HCT116 (cell line): ENCODE data around the gene MSI2. TPM values are rescaled to one million over a fixed set of nuclear protein-coding genes. Genes with fewer than 3 reads are reported as not detected.

Experiments used
- ATAC-seq: fragments of 200-7000 bp; cut with Tn5 transposase; 2 replicates; pipeline ENCODE4 v1.9.1; 2020; ENCODE audit warnings: mild to moderate bottlenecking, moderate library complexity
- BruUV-seq: library from RNA; stranded (reverse); fragments of 400-500 nt; replicated peaks from 2 replicates; lab custom pipeline; 2021; lab: Mats Ljungman, UMichigan
- CTCF ChIA-PET: fragments of 300-600 bp; sonication (Branson Sonifier 250); formaldehyde crosslinking; loops from one replicate; lab custom pipeline; 2021; ENCODE audit warnings: antibody characterized with exemption; lab: Charles Lee
- POLR2A ChIA-PET: fragments of 300-600, 350-600 bp; sonication (Branson Sonifier 250); formaldehyde crosslinking; loops from one replicate; lab custom pipeline; 2021; ENCODE audit warnings: antibody characterized with exemption; lab: Charles Lee
- RAD21 ChIA-PET, 2 experiments: fragments of 300-600 bp; sonication (Branson Sonifier 250); formaldehyde crosslinking; loops; one replicate each; lab custom pipeline; 2023; ENCODE audit warnings: low total read pairs in 2 of 2; ENCODE audit not compliant: uncharacterized antibody in 2 of 2, unreplicated experiment in 2 of 2, low non-redundant PET in 1 of 2; lab: Charles Lee
- DNase-seq: peaks from one replicate; pipeline ENCODE4 v3.0.0-alpha.2; 2010; ENCODE audit warnings: low read depth, low spot score
- H2AFZ ChIP-seq: fragments of 200-600 bp; shearing (Covaris generic), sonication (generic); 2 replicates; pipeline ENCODE4 v1.6.1; 2017; ENCODE audit warnings: low read depth, mixed run types, mixed read lengths, antibody characterized with exemption, low read length; ENCODE audit not compliant: poor library complexity, severe bottlenecking
- H3K27ac ChIP-seq: 2 replicates; pipeline ENCODE4 v1.5.1; 2012; ENCODE audit warnings: low read depth, low read length
- H3K27me3 ChIP-seq: fragments of 200-600 bp; sonication (generic); 2 replicates; pipeline ENCODE4 v1.6.1; 2016; ENCODE audit warnings: mixed run types, low read length, mixed read lengths; ENCODE audit not compliant: insufficient read depth
- H3K36me3 ChIP-seq, 2 experiments: fragments of 200-500 bp in 1 of 2; fragments of 200-600 bp in 1 of 2; sonication (Bioruptor generic) in 1 of 2; sonication (generic) in 1 of 2; 2 replicates each; pipeline versions ENCODE4 v1.5.1 to v1.6.1; 2014 to 2016; ENCODE audit warnings: low read length in 2 of 2, inconsistent platforms in 1 of 2, mixed read lengths in 1 of 2, mixed run types in 1 of 2; ENCODE audit not compliant: insufficient read depth in 2 of 2, control insufficient read depth in 1 of 2
- H3K4me1 ChIP-seq, 2 experiments: fragments of 200-600 bp in 1 of 2; sonication (generic) in 1 of 2; 2 replicates each; pipeline versions ENCODE4 v1.5.1 to v1.6.1; 2012 to 2017; ENCODE audit warnings: low read length in 2 of 2, inconsistent platforms in 1 of 2, mild to moderate bottlenecking in 1 of 2, mixed read lengths in 1 of 2, mixed run types in 1 of 2, moderate library complexity in 1 of 2; ENCODE audit not compliant: insufficient read depth in 2 of 2, control insufficient read depth in 1 of 2
- H3K4me2 ChIP-seq: fragments of 200-600 bp; sonication (generic); 2 replicates; pipeline ENCODE4 v1.6.1; 2017; ENCODE audit warnings: mixed run types, low read length, mixed read lengths
- H3K4me3 ChIP-seq, 2 experiments: fragments of 200-600 bp in 1 of 2; sonication (generic) in 1 of 2; replicated peaks in 1 of 2; 2 replicates each; pipeline ENCODE4 v1.5.1; 2011 to 2016; ENCODE audit warnings: low read length in 2 of 2, control low read depth in 1 of 2, low read depth in 1 of 2, mild to moderate bottlenecking in 1 of 2, mixed read lengths in 1 of 2, mixed run types in 1 of 2
- H3K79me2 ChIP-seq: fragments of 200-600 bp; sonication (generic); 2 replicates; pipeline ENCODE4 v1.6.1; 2017; ENCODE audit warnings: mild to moderate bottlenecking, mixed run types, low read length, moderate library complexity, mixed read lengths; ENCODE audit not compliant: insufficient read depth
- H3K9ac ChIP-seq: fragments of 200-600 bp; sonication (generic); 2 replicates; pipeline ENCODE4 v1.6.1; 2016; ENCODE audit warnings: low read length, mixed read lengths
- H3K9me2 ChIP-seq: fragments of 200-600 bp; sonication (generic), shearing (Covaris generic); 2 replicates; pipeline ENCODE4 v1.6.1; 2017; ENCODE audit warnings: mixed run types, mild to moderate bottlenecking, moderate library complexity; ENCODE audit not compliant: insufficient read depth
- H3K9me3 ChIP-seq, 2 experiments: fragments of 200-500 bp in 1 of 2; fragments of 200-600 bp in 1 of 2; sonication (Bioruptor generic) in 1 of 2; sonication (generic) in 1 of 2; 2 replicates each; pipeline ENCODE4 v1.6.1; 2014 to 2017; ENCODE audit warnings: low read length in 2 of 2, mixed read lengths in 2 of 2, inconsistent platforms in 1 of 2, low read depth in 1 of 2, mild to moderate bottlenecking in 1 of 2, mixed run types in 1 of 2, moderate library complexity in 1 of 2; ENCODE audit not compliant: control insufficient read depth in 1 of 2, insufficient read depth in 1 of 2
- H4K20me1 ChIP-seq: fragments of 200-600 bp; sonication (generic), shearing (Covaris generic); 2 replicates; pipeline ENCODE4 v1.6.1; 2017; ENCODE audit warnings: mixed run types, mild to moderate bottlenecking, moderate library complexity; ENCODE audit not compliant: insufficient read depth
- ATF3 ChIP-seq: IDR thresholded peaks from 2 replicates; pipeline ENCODE4 v1.6.1; 2012
- CEBPB ChIP-seq: IDR thresholded peaks from 2 replicates; pipeline ENCODE4 v1.6.1; 2012; ENCODE audit warnings: low read depth
- CTCF ChIP-seq, 3 experiments: fragments of 200-600 bp in 1 of 3; sonication (generic) in 1 of 3; IDR thresholded peaks in 2 of 3; conservative IDR thresholded peaks in 1 of 3; 2 replicates each; pipeline ENCODE4 v1.5.1; 2012 to 2017; ENCODE audit warnings: low read depth in 2 of 3, low read length in 2 of 3, antibody characterized with exemption in 1 of 3, borderline replicate concordance in 1 of 3, control low read depth in 1 of 3, mild to moderate bottlenecking in 1 of 3, mixed read lengths in 1 of 3, mixed run types in 1 of 3, moderate library complexity in 1 of 3; ENCODE audit not compliant: insufficient read depth in 1 of 3
- EZH2 ChIP-seq: fragments of 200-600 bp; sonication (generic); IDR thresholded peaks from 2 replicates; pipeline ENCODE4 v1.6.1; 2017; ENCODE audit warnings: antibody characterized with exemption, mixed run types
- EZH2phosphoT487 ChIP-seq: fragments of 200-600 bp; IDR thresholded peaks from 2 replicates; pipeline ENCODE4 v1.6.1; 2018; ENCODE audit warnings: antibody characterized with exemption, borderline replicate concordance
- FOSL1 ChIP-seq: IDR thresholded peaks from 2 replicates; pipeline ENCODE4 v1.6.1; 2012; ENCODE audit warnings: low read depth
- JUND ChIP-seq: IDR thresholded peaks from 2 replicates; pipeline ENCODE4 v1.6.1; 2012
- MAX ChIP-seq: IDR thresholded peaks from 2 replicates; pipeline ENCODE4 v1.6.1; 2012
- POLR2AphosphoS5 ChIP-seq: IDR thresholded peaks from 2 replicates; pipeline ENCODE4 v1.6.1; 2011; ENCODE audit warnings: mild to moderate bottlenecking, low read depth, low read length, moderate library complexity
- RAD21 ChIP-seq: IDR thresholded peaks from 2 replicates; pipeline ENCODE4 v1.6.1; 2012; ENCODE audit warnings: low read depth, mild to moderate bottlenecking
- REST ChIP-seq: IDR thresholded peaks from 2 replicates; pipeline ENCODE4 v1.6.1; 2012; ENCODE audit warnings: low read depth
- SIN3A ChIP-seq: IDR thresholded peaks from 2 replicates; pipeline ENCODE4 v1.6.1; 2012; ENCODE audit warnings: low read depth
- SP1 ChIP-seq: IDR thresholded peaks from 2 replicates; pipeline ENCODE4 v1.6.1; 2012; ENCODE audit warnings: low read depth
- SRF ChIP-seq: IDR thresholded peaks from 2 replicates; pipeline ENCODE4 v1.6.1; 2012; ENCODE audit warnings: low read depth
- TCF7L2 ChIP-seq: IDR thresholded peaks from 2 replicates; pipeline ENCODE4 v1.7.0; 2011; ENCODE audit warnings: borderline replicate concordance, inconsistent platforms; ENCODE audit not compliant: insufficient read depth, insufficient read length; ENCODE audit errors: extremely low read depth
- YY1 ChIP-seq: IDR thresholded peaks from 2 replicates; pipeline ENCODE4 v1.6.1; 2011; ENCODE audit warnings: low read length, low read depth, moderate library complexity, mild to moderate bottlenecking; ENCODE audit not compliant: insufficient replicate concordance; ENCODE audit errors: extremely low read depth
- ZBTB33 ChIP-seq: IDR thresholded peaks from 2 replicates; pipeline ENCODE4 v1.6.1; 2011; ENCODE audit warnings: mild to moderate bottlenecking, low read length, moderate library complexity; ENCODE audit not compliant: insufficient replicate concordance; ENCODE audit errors: extremely low read depth
- ZFX ChIP-seq: fragments of 450-650 bp; IDR thresholded peaks from 2 replicates; pipeline ENCODE4 v1.6.1; 2017
- intact Hi-C: fragments of 100-400 bp; cut with micrococcal nuclease; formaldehyde crosslinking; loops from 2 replicates; pipeline ENCODE4 v1.10.0; 2022
- total RNA-seq: library from RNA; stranded (reverse); gene quantifications from one replicate; pipeline ENCODE4 v1.2.1, GENCODE V29; 2021; ENCODE audit not compliant: unreplicated experiment

The MSI2 gene
- total RNA-seq, 1 experiment from 2014 or later, result 137 TPM

GRCh38 chr17:57388131-57388725 lies 131.9 kb downstream of the MSI2 start:
- Histone ChIP-seq H3K79me2 (peaks cover 8% of the 10 kb centered on the region; the same call in 1 of the 2 replicates), H3K36me3 (peaks cover 0 to 11% of the 10 kb centered on the region in 2 experiments; a peak in 2 of 4 replicates), H3K27me3 (no peaks in the 10 kb centered on the region), H3K9ac (no peak overlapping the region), H3K9me3 (peaks cover 12 to 30% of the 10 kb centered on the region in 2 experiments; a peak in 3 of 4 replicates), H3K27ac (no peak overlapping the region), H3K4me2 (no peak overlapping the region), H2AFZ (no peak overlapping the region), H4K20me1 (no peaks in the 10 kb centered on the region), H3K4me3 (no peak overlapping the region), H3K9me2 (no peaks in the 10 kb centered on the region), H3K4me1 (no peaks in the 10 kb centered on the region)
- ATAC-seq (no peak), DNase-seq (no peak)
- TF ChIP-seq ATF3, result no peak
- no peak for TF ChIP-seq ZFX
- TF ChIP-seq MAX, result no peak
- no peak for TF ChIP-seq EZH2
- TF ChIP-seq EZH2phosphoT487, result no peak
- TF ChIP-seq POLR2AphosphoS5, result no peak
- TF ChIP-seq CEBPB, result no peak
- no peak for TF ChIP-seq YY1
- TF ChIP-seq JUND, result no peak
- TF ChIP-seq TCF7L2, result no peak
- TF ChIP-seq FOSL1, result no peak
- no peak for TF ChIP-seq SP1
- TF ChIP-seq CTCF (IDR thresholded peaks at IDR 0.05 in 2 of 3, conservative IDR thresholded peaks at IDR 0.05 in 1 of 3; ENCODE audit: borderline replicate concordance in 1 of 3, insufficient read depth in 1 of 3, low read depth in 2 of 3, low read length in 2 of 3), result no peak
- TF ChIP-seq SIN3A, result no peak
- TF ChIP-seq REST, result no peak
- no peak for TF ChIP-seq ZBTB33
- TF ChIP-seq RAD21, result no peak
- no peak for TF ChIP-seq SRF
- ChIA-PET POLR2A (no interaction called here), RAD21 (no interaction called here), CTCF (no interaction called here)
- intact Hi-C loops, result no loop called here
- no TSS peak for BruUV-seq
